GM12875 (cell line): ENCODE results near the gene HSD3B2.

ENCODE experiments used
- H3K4me3 ChIP-seq: one replicate; pipeline ENCODE4 v1.5.1; 2011; ENCODE audit warnings: low read depth, low read length, control low read depth
- TF ChIP-seq, protein P1 (sequence below): IDR thresholded peaks from 2 replicates; pipeline ENCODE4 v1.5.1; 2011; ENCODE audit warnings: low read depth, mild to moderate bottlenecking, control low read depth, inconsistent platforms, low read length, moderate library complexity, borderline replicate concordance; ENCODE audit not compliant: insufficient read depth

HSD3B2 gene

DNA sequence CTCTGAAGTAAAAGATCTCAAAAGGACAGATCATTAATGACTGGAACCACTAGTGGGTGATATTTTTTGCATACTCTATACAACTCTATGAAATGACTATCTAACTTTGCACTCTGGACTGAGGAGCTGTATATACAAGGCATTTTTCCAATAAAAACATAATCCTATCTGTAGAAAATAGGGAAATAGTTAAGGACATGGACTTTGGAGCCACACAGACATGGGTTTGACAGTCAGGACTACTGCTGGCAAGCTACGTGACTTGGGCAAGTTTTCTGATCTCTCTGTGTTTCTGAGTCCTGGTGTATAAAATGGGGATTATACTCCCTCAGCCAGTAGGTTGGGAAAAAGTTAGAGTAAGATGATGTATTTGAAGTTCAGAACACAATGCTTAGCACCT, 20.9 kb upstream of the HSD3B2 start:
- no peak overlapping the region for H3K4me3 ChIP-seq
- TF ChIP-seq, protein P1, sequence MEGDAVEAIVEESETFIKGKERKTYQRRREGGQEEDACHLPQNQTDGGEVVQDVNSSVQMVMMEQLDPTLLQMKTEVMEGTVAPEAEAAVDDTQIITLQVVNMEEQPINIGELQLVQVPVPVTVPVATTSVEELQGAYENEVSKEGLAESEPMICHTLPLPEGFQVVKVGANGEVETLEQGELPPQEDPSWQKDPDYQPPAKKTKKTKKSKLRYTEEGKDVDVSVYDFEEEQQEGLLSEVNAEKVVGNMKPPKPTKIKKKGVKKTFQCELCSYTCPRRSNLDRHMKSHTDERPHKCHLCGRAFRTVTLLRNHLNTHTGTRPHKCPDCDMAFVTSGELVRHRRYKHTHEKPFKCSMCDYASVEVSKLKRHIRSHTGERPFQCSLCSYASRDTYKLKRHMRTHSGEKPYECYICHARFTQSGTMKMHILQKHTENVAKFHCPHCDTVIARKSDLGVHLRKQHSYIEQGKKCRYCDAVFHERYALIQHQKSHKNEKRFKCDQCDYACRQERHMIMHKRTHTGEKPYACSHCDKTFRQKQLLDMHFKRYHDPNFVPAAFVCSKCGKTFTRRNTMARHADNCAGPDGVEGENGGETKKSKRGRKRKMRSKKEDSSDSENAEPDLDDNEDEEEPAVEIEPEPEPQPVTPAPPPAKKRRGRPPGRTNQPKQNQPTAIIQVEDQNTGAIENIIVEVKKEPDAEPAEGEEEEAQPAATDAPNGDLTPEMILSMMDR = no peak

DNA sequence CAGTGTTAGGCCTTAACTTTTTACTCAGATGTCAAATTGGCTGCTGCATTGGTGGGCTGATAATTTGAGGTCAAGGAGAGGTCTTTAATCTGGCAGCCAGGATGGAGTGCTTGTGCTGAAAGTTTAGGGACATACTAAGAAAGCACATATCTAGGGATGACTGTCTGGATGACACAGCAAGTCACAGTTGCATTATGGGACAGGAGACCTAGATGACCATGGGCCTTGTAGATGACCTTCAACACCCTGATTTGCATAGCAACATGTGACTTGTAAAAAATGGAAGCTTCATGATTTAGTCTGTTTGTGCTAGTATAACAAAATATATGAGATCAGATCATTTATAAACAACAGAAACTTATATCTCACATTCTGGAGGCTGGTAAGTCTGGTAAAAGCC, 18.0 kb upstream of the HSD3B2 start:
- TF ChIP-seq, protein P1 = no peak
- no peak overlapping the region for H3K4me3 ChIP-seq

DNA sequence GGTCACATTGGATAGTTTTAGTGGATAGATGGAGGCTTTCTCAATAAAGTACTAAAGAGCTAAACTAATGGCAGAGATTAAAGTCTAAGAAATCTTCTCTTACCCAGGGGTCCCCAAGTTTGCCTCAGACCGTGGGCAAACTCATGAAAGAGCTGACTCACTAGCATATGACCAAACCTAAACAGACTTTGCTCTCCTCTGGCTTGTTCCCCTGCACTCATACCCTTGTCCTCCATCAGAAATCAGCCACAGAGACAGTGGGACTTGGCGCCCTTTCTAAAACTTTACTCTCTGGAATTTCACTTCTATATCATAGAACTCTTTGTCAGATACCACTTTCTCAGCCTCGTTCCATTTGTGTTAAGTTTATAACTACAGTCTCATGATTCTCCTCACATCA, 17.0 kb upstream of the HSD3B2 start:
- no peak overlapping the region for H3K4me3 ChIP-seq
- TF ChIP-seq, protein P1 = no peak

DNA sequence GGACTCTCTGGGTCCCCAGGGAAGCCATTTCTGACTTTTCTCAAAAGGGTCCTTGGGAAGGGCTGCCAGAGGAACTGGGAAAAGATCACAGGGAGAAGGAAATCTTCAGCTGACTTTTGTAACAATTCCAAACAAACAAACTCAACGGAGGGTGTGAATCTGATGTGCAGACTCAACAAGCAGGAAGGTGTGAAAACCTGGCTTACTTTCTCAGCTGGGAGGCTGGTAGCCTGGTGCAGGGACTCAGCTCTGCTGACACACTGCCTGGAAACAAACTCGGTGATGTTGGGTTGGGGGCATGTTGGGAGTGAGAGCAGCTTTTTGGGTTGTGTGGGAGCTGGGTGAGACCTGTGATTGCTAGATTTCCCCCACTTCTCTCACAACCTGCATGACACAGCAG, 10.2 kb upstream of the HSD3B2 start:
- TF ChIP-seq, protein P1 = no peak
- H3K4me3 ChIP-seq = no peak overlapping the region

DNA sequence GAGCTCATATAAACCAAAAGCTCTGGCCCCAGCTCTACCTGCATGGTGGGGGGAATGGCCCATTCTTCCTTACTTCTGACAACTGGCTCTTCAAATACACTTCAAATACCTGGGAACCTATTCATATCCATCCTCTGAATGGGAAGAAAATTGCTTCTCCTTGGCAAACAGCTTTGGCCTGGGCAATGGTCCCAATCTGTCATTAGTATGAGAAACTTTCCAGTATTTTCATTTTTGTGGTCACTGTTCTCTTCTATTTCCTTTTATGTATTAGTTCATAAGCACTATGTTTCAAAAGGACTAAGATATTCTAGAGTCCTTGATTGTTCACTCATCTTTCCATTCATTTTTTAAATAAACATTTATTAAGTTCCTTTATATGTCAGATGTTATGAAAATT, 5.2 kb upstream of the HSD3B2 start:
- H3K4me3 ChIP-seq = no peak overlapping the region
- TF ChIP-seq, protein P1 = no peak

DNA sequence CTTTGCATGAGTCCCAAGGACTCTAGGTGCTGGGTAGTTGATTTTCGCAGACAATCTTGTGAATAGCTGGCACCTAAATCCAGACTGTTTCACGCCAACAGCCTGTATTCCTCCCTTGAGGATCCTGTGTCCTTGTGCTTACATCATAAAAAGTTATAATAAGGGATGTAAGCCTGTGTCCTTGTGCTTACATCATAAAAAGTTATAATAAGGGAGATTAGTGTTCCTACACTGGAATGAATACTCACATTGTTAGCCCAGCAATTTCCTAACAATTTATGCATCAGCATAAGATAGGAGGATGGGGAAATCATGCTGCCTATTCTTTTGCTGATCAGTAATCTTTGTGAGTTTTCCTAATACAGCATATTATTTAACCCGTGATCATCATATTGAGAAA, 4.0 kb upstream of the HSD3B2 start:
- H3K4me3 ChIP-seq = no peak overlapping the region

DNA sequence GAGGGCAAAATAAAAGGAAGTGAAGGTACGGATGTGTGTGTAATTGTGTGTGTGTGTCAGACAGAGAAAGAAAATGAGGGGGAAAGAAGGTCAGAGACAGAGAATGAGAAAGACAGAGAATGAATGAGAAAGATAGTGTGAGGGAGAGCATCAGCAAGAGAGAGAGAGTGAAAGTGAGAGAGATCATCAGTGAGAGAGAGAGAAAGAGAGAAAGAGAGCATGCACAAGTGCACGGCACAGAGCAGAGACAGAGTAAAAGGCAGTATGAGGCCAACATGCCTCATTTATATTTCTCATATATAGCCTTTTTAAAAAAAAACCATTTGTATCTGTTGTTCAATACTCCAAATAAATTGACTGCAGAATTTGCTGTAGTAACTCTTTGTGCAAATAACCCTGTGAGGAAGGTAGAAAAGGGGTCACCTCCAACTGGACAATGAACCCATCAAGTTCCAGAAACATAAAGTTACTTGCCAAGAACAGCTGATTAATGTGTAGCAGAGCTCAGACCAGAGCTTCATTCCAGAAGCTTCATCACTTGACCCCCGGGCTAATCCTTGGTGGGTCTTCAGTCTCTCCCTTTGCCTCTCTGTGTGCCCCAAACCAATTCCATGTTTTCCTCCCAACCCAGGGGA, 1.2 kb downstream of the HSD3B2 start:
- no peak overlapping the region for H3K4me3 ChIP-seq
- TF ChIP-seq, protein P1 = no peak

More for the DNA sequence above, 4.0 kb upstream of the HSD3B2 start:
- TF ChIP-seq, protein P1 = no peak
